ENCODE results near the gene CPZ. TPM values are rescaled to one million over a fixed set of nuclear protein-coding genes. Genes with fewer than 3 reads are reported as not detected.

The CPZ gene
- polyA plus RNA-seq, 1 donor (not counting 4 experiments of a cell fraction or from before 2014, with no cell fraction given), result not detected

- no peaks in the 10 kb centered on the region for H3K36me3 ChIP-seq (ENCODE audit: control insufficient read depth in 2 of 2, extremely low read depth in 1 of 2, insufficient read depth in 2 of 2, low read length in 2 of 2)
- DNase-seq (ENCODE audit: low read depth, low spot score), result no peak
- H4K20me1 ChIP-seq (ENCODE audit: control insufficient read depth, extremely low read depth, insufficient read depth, low read length), result no peaks in the 10 kb centered on the region
- H3K4me2 ChIP-seq (ENCODE audit: control insufficient read depth, extremely low read depth, insufficient read depth, low read depth, low read length), result no peak overlapping the region
- TF ChIP-seq EZH2 (IDR thresholded peaks at IDR 0.05; ENCODE audit: low read length) (no peak), CTCF (optimal IDR thresholded peaks at IDR 0.05 in 1 of 3, IDR thresholded peaks at IDR 0.05 in 1 of 3, conservative IDR thresholded peaks at IDR 0.05 in 1 of 3; ENCODE audit: extremely low read depth in 1 of 3, insufficient read depth in 2 of 3, low read length in 3 of 3) (no peak)
- H3K9me1 ChIP-seq (ENCODE audit: control insufficient read depth, extremely low read depth, insufficient read depth, low read length), result no peaks in the 10 kb centered on the region
- FAIRE-seq, result no peak
- H3K27me3 ChIP-seq (ENCODE audit: control insufficient read depth, extremely low read depth, insufficient read depth, low read length), result no peaks in the 10 kb centered on the region
- dilution Hi-C loops (cut with MboI; ENCODE audit: extremely low pct_ligation_motif_present, low sequenced_read_pairs), result no loop called here
- H3K79me2 ChIP-seq (ENCODE audit: control insufficient read depth, insufficient read depth, low read length), result no peaks in the 10 kb centered on the region
- H3K9me3 ChIP-seq (ENCODE audit: control insufficient read depth, low read depth, low read length), result no peaks in the 10 kb centered on the region
- no peak overlapping the region for H2AFZ ChIP-seq (ENCODE audit: control insufficient read depth, low read length)
- H3K4me3 ChIP-seq (ENCODE audit: control insufficient read depth in 2 of 3, extremely low read depth in 1 of 3, insufficient read depth in 2 of 3, low read depth in 1 of 3, low read length in 3 of 3), result no peak overlapping the region
- H3K9ac ChIP-seq (ENCODE audit: control insufficient read depth, extremely low read depth, insufficient read depth, low read length), result no peak overlapping the region
- H3K4me1 ChIP-seq (ENCODE audit: control insufficient read depth, extremely low read depth, insufficient read depth, low read length), result no peaks in the 10 kb centered on the region
- H3K27ac ChIP-seq (ENCODE audit: control insufficient read depth, insufficient read depth, low read length), result no peak overlapping the region
Measured at GRCh38 chr4:8615366-8615765, 22.8 kb downstream of the CPZ start.

- H3K4me1 ChIP-seq (ENCODE audit: control insufficient read depth, extremely low read depth, insufficient read depth, low read length), result no peaks in the 10 kb centered on the region
- H3K4me3 ChIP-seq (ENCODE audit: control insufficient read depth in 2 of 3, extremely low read depth in 1 of 3, insufficient read depth in 2 of 3, low read depth in 1 of 3, low read length in 3 of 3), result no peak overlapping the region
- no peaks in the 10 kb centered on the region for H3K27me3 ChIP-seq (ENCODE audit: control insufficient read depth, extremely low read depth, insufficient read depth, low read length)
- no peak for DNase-seq (ENCODE audit: low read depth, low spot score)
- H3K9ac ChIP-seq (ENCODE audit: control insufficient read depth, extremely low read depth, insufficient read depth, low read length), result no peak overlapping the region
- no peaks in the 10 kb centered on the region for H3K79me2 ChIP-seq (ENCODE audit: control insufficient read depth, insufficient read depth, low read length)
- FAIRE-seq, result no peak
- dilution Hi-C loops (cut with MboI; ENCODE audit: extremely low pct_ligation_motif_present, low sequenced_read_pairs), result no loop called here
- no peak for TF ChIP-seq CTCF (optimal IDR thresholded peaks at IDR 0.05 in 1 of 3, IDR thresholded peaks at IDR 0.05 in 1 of 3, conservative IDR thresholded peaks at IDR 0.05 in 1 of 3; ENCODE audit: extremely low read depth in 1 of 3, insufficient read depth in 2 of 3, low read length in 3 of 3)
- TF ChIP-seq EZH2 (IDR thresholded peaks at IDR 0.05; ENCODE audit: low read length), result no peak
- H3K27ac ChIP-seq (ENCODE audit: control insufficient read depth, insufficient read depth, low read length), result no peak overlapping the region
- H3K4me2 ChIP-seq (ENCODE audit: control insufficient read depth, extremely low read depth, insufficient read depth, low read depth, low read length), result no peak overlapping the region
- no peaks in the 10 kb centered on the region for H3K36me3 ChIP-seq (ENCODE audit: control insufficient read depth in 2 of 2, extremely low read depth in 1 of 2, insufficient read depth in 2 of 2, low read length in 2 of 2)
- no peaks in the 10 kb centered on the region for H3K9me3 ChIP-seq (ENCODE audit: control insufficient read depth, low read depth, low read length)
- no peaks in the 10 kb centered on the region for H3K9me1 ChIP-seq (ENCODE audit: control insufficient read depth, extremely low read depth, insufficient read depth, low read length)
- H2AFZ ChIP-seq (ENCODE audit: control insufficient read depth, low read length), result no peak overlapping the region
- H4K20me1 ChIP-seq (ENCODE audit: control insufficient read depth, extremely low read depth, insufficient read depth, low read length), result no peaks in the 10 kb centered on the region
Measured at GRCh38 chr4:8615921-8616787, 23.6 kb downstream of the CPZ start.
